Mesendoderm (in vitro differentiated cells): Measurements from ENCODE around the gene ZDHHC5.

Experiments
- DNase-seq: peaks from one replicate; pipeline ENCODE4 v3.0.0; 2013
- H2AK5ac ChIP-seq: 2 replicates; pipeline ENCODE4 v1.6.1; 2013; ENCODE audit warnings: low read length, inconsistent platforms
- H2BK120ac ChIP-seq: 2 replicates; pipeline ENCODE4 v1.6.1; 2013; ENCODE audit warnings: low read depth, mild to moderate bottlenecking, low read length, moderate library complexity, mixed read lengths
- H2BK15ac ChIP-seq: replicated peaks from 2 replicates; pipeline ENCODE4 v1.6.1; 2013; ENCODE audit warnings: low read depth, mild to moderate bottlenecking, moderate library complexity
- H2BK5ac ChIP-seq: 2 replicates; pipeline ENCODE4 v1.6.1; 2013; ENCODE audit warnings: low read length, inconsistent platforms
- H3K18ac ChIP-seq: 2 replicates; pipeline ENCODE4 v1.6.1; 2013; ENCODE audit warnings: mild to moderate bottlenecking, low read length, mixed read lengths
- H3K23ac ChIP-seq: one replicate; pipeline ENCODE4 v1.6.1; 2013; ENCODE audit warnings: low read length
- H3K27ac ChIP-seq: 2 replicates; pipeline ENCODE4 v1.5.1; 2013; ENCODE audit warnings: low read depth, mild to moderate bottlenecking, inconsistent platforms, low read length, moderate library complexity
- H3K27me3 ChIP-seq: 2 replicates; pipeline ENCODE4 v1.6.1; 2013; ENCODE audit warnings: low read length, control low read depth, mild to moderate bottlenecking, inconsistent platforms; ENCODE audit not compliant: insufficient read depth, poor library complexity
- H3K36me3 ChIP-seq: 2 replicates; pipeline ENCODE4 v1.6.1; 2013; ENCODE audit warnings: low read length, inconsistent platforms; ENCODE audit not compliant: control insufficient read depth, insufficient read depth
- H3K4ac ChIP-seq: one replicate; pipeline ENCODE4 v1.6.1; 2013; ENCODE audit warnings: low read depth, mild to moderate bottlenecking, low read length, moderate library complexity
- H3K4me1 ChIP-seq: 2 replicates; pipeline ENCODE4 v1.6.1; 2013; ENCODE audit warnings: low read depth, low read length, inconsistent platforms; ENCODE audit not compliant: control insufficient read depth
- H3K4me2 ChIP-seq: 2 replicates; pipeline ENCODE4 v1.6.1; 2013; ENCODE audit warnings: low read length
- H3K4me3 ChIP-seq: 2 replicates; pipeline ENCODE4 v1.5.1; 2013; ENCODE audit warnings: mild to moderate bottlenecking, low read length
- H3K56ac ChIP-seq: one replicate; pipeline ENCODE4 v1.6.1; 2013; ENCODE audit warnings: low read length
- H3K79me1 ChIP-seq: 2 replicates; pipeline ENCODE4 v1.6.1; 2013; ENCODE audit warnings: low read length, inconsistent platforms
- H3K79me2 ChIP-seq: 2 replicates; pipeline ENCODE4 v1.6.1; 2013; ENCODE audit warnings: mild to moderate bottlenecking, low read length; ENCODE audit not compliant: control insufficient read depth, insufficient read depth
- H3K9ac ChIP-seq: 2 replicates; pipeline ENCODE4 v1.6.1; 2013; ENCODE audit warnings: low read length, inconsistent platforms
- H4K5ac ChIP-seq: one replicate; pipeline ENCODE4 v1.6.1; 2013; ENCODE audit warnings: low read length
- H4K8ac ChIP-seq: one replicate; pipeline ENCODE4 v1.6.1; 2013; ENCODE audit warnings: low read depth, mild to moderate bottlenecking, control low read depth, low read length, moderate library complexity
- WGBS: extraction: QIAGEN DNeasy Blood & Tissue Kit; methylation state at CpG from one replicate; pipeline ENCODE4 v1.1.7; 2013; ENCODE audit warnings: low lambda C conversion rate, missing lambda C conversion rate; ENCODE audit not compliant: insufficient coverage; ENCODE audit errors: extremely low coverage; 5-methylcytosine and 5-hydroxymethylcytosine counted together

The ZDHHC5 gene

DNA sequence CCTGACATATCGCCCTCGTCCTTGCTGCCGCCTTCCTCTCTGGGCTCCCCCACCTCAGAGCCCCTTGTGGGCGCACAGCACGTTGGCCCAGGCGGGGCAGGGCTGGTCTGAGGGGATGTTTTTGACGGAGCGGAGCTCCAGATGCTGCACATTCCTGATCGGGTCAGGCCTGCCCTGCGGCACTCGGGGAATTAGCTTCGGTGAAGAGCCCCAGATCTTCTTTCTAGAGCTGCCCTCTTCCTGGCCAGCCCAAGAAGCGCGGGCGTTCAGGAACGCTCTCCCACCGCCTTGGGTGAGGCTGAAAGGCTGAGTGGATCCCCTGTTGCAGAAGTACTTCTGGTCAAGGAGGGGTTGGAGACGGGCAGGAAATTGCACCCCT lies 30.3 kb upstream of the ZDHHC5 start:
- peak overlapping the region; percentile 78 for H3K9ac ChIP-seq
- H3K56ac ChIP-seq, result peak overlapping the region; percentile 85
- peak overlapping the region; percentile 59 for H3K4me2 ChIP-seq
- no peak overlapping the region for H2BK120ac ChIP-seq
- H3K36me3 ChIP-seq, result peaks cover 2% of the 10 kb centered on the region
- peak; percentile 95 for DNase-seq
- H3K79me2 ChIP-seq, result peaks cover 33% of the 10 kb centered on the region
- no peak overlapping the region for H2BK15ac ChIP-seq
- H4K5ac ChIP-seq, result peak overlapping the region; percentile 64
- peak overlapping the region; percentile 52 for H2AK5ac ChIP-seq
- peak overlapping the region; percentile 85 for H3K4ac ChIP-seq
- no CpG with 5 or more reads among the region's 18 CpGs for WGBS
- peak overlapping the region; percentile 65 for H4K8ac ChIP-seq
- peaks cover 17% of the 10 kb centered on the region for H3K4me1 ChIP-seq
- H3K27me3 ChIP-seq, result no peaks in the 10 kb centered on the region
- H3K79me1 ChIP-seq, result peaks cover 14% of the 10 kb centered on the region
- H2BK5ac ChIP-seq, result peak overlapping the region; percentile 70
- peak overlapping the region; percentile 86 for H3K18ac ChIP-seq
- H3K27ac ChIP-seq, result peak overlapping the region; percentile 72
- H3K4me3 ChIP-seq, result no peak overlapping the region
- peak overlapping the region; percentile 85 for H3K23ac ChIP-seq

DNA sequence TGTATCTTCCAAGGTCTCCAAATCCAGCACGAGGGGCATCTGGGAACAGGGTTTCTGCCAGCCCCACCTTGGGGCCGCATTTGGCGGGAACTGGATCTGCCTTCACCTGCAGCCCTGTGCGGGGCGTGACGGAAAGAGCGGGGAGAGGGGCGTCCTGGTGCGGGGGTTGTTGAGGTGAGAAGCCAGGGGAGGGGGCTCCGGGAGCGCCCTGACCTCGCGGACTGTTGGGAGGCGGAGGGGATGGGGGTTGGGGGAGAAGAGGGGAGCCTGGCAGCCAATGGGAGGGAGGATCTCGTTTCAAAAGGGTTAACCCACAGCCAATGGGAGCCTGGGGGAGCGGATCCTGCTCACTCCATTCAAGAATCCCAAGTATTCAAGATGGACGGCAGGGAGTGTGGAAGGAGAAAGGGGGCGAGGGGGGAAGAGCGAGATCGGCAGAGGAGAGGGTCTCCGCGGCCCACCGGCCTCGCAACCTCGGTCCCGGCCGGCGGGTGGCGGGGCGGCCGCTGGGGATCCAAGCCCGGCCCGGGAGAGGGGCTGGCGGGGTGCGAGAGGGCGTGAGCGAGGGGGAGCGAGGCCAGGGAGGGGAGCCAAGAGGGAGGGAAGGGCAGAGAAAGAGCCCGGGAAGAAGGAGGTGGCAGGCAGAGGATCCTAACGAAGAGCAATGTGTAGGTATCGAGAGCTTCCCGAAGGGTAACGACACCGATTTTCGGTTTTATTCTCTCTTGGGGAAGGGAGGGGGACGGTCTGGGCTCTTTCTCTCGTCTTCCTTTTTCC lies 29.7 kb upstream of the ZDHHC5 start:
- Histone ChIP-seq H2BK15ac (no peak overlapping the region), H3K4me3 (peak overlapping the region; percentile 68), H4K5ac (no peak overlapping the region), H2AK5ac (no peak overlapping the region), H3K79me1 (peaks cover 15% of the 10 kb centered on the region), H3K4me2 (peak overlapping the region; percentile 59), H3K18ac (peak overlapping the region; percentile 99), H3K23ac (peak overlapping the region; percentile 85), H3K56ac (peak overlapping the region; percentile 100), H3K4ac (peak overlapping the region; percentile 100), H3K79me2 (peaks cover 34% of the 10 kb centered on the region), H4K8ac (peak overlapping the region; percentile 65), H2BK120ac (peak overlapping the region; percentile 93), H3K4me1 (peaks cover 18% of the 10 kb centered on the region), H3K36me3 (peaks cover 2% of the 10 kb centered on the region), H2BK5ac (peak overlapping the region; percentile 70), H3K27ac (peak overlapping the region; percentile 94), H3K27me3 (no peaks in the 10 kb centered on the region), H3K9ac (peak overlapping the region; percentile 87)
- WGBS, result no CpG with 5 or more reads among the region's 47 CpGs
- DNase-seq, result peak; percentile 99

DNA sequence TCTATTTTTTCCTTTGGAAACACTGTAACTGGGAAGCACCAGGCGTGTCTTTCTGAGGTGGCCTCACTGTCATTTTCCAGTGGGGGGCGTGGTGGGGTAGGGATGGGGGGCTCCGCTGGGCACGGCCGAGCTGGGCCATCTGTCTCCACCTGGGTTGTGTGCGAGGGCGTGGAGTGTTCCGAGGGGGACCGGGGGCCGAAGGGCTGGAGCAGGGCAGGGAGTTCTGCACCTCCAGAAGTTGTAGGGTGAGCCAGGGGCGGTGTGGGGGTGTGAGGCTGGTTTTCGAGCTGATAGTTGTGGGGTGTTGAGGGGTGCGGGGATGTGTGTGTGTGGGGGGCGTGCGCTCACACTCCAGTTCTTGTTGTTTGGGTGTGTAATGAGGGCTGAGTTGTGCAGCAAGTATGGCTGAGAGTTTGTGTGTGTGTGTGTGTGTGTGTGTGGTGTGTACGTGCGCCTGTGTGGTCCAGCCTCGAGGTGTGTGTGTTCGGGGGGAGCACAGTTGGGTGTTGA lies 29.0 kb upstream of the ZDHHC5 start:
- peak; percentile 45 for DNase-seq
- peak overlapping the region; percentile 87 for H3K9ac ChIP-seq
- WGBS, result no CpG with 5 or more reads among the region's 19 CpGs

DNA sequence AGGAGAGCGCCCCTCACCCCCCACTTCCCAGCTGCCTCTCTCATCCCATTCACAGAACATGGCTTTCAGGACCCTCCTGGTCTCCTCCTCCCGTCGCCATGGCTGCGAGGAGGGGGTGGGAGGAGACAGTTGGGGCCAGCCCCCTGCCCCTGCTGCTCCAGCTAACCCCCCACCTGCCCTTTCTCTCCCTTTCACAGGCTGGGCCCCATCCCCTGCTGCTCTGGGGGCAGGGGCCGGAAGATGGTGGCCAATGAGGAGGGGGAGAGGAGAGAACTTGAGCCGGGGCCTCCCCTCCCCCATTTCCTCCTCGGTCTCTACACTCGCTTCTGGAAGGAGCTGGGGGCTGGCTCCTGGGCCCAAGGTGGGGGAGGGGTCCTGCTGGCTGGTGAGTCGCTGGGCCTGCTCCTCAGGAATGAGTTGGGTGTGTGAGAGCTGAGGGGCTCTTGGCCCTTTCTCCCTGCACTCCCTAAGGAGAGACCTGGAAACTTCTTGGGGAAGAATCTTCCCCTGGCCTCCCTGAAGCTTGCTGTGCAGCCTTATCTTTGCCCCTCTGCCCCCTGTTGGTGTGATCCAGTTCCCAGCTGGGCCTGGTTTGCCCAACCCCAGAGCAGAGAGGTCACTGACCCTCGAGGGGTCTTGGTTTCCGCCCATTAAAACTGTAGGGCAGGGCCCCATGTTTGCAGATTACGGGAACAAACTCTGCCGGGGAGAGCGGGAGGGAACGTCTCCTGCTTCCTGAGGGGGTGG lies 28.4 kb upstream of the ZDHHC5 start:
- Histone ChIP-seq H3K18ac (peak overlapping the region; percentile 99), H2BK5ac (peak overlapping the region; percentile 98), H2AK5ac (no peak overlapping the region), H4K8ac (no peak overlapping the region), H2BK15ac (no peak overlapping the region), H2BK120ac (peak overlapping the region; percentile 48), H3K27me3 (no peaks in the 10 kb centered on the region), H3K9ac (peak overlapping the region; percentile 95), H3K23ac (peak overlapping the region; percentile 83), H3K79me2 (peaks cover 34% of the 10 kb centered on the region), H3K36me3 (peaks cover 2% of the 10 kb centered on the region), H4K5ac (no peak overlapping the region), H3K56ac (peak overlapping the region; percentile 100), H3K4me2 (peak overlapping the region; percentile 88), H3K4me1 (peaks cover 21% of the 10 kb centered on the region), H3K79me1 (peaks cover 16% of the 10 kb centered on the region), H3K4ac (peak overlapping the region; percentile 100), H3K4me3 (peak overlapping the region; percentile 82), H3K27ac (peak overlapping the region; percentile 99)
- no CpG with 5 or more reads among the region's 15 CpGs for WGBS
- peak; percentile 100 for DNase-seq

More for the DNA sequence above, 29.0 kb upstream of the ZDHHC5 start:
- H4K5ac ChIP-seq, result no peak overlapping the region
- H2AK5ac ChIP-seq, result peak overlapping the region; percentile 95
- H3K18ac ChIP-seq, result peak overlapping the region; percentile 99
- peaks cover 2% of the 10 kb centered on the region for H3K36me3 ChIP-seq
- H3K4me1 ChIP-seq, result peaks cover 21% of the 10 kb centered on the region
- H2BK5ac ChIP-seq, result peak overlapping the region; percentile 69
- peaks cover 34% of the 10 kb centered on the region for H3K79me2 ChIP-seq
- H4K8ac ChIP-seq, result no peak overlapping the region
- H2BK120ac ChIP-seq, result no peak overlapping the region
- no peak overlapping the region for H2BK15ac ChIP-seq
- peak overlapping the region; percentile 94 for H3K27ac ChIP-seq
- H3K23ac ChIP-seq, result peak overlapping the region; percentile 83
- H3K4me2 ChIP-seq, result peak overlapping the region; percentile 51
- H3K4me3 ChIP-seq, result peak overlapping the region; percentile 68
- peak overlapping the region; percentile 100 for H3K4ac ChIP-seq
- H3K27me3 ChIP-seq, result no peaks in the 10 kb centered on the region
- H3K79me1 ChIP-seq, result peaks cover 16% of the 10 kb centered on the region
- H3K56ac ChIP-seq, result peak overlapping the region; percentile 100

DNA sequence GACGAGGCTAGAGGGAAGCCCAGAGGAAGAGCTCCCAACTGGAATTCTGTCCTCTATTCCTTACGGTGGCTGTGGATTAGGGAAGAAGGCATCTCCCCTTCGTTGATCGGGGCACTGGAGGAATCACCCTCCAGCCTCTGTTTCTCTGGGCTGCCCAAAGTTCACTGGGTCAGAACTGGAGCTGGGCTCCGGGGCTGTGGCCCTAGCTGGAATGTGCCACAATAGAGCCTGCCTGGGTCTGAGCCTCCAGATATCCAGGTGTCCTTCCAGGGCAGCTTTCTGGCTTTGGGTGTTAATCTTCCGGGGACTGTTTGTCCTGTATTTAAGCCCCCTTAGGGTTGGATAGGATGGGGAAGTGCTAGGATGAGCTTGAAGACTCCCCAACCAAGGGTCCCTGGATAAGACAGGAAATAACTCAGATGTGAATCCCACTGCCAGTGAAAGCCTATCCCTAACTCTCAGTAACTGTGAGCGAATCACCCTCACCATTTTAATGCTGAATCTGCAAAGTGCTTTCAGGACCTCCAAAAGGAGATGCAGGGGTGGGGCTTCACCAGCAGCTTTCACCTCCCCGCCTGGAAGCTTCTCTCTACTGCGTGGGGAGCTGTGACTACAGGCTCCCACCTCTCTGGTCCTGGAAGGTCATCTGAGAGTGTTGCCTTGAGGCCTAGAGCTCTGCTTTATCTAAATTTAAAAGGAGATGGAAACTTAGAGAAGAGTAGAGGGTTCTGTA lies 27.7 kb upstream of the ZDHHC5 start:
- peak overlapping the region; percentile 48 for H2BK120ac ChIP-seq
- peaks cover 2% of the 10 kb centered on the region for H3K36me3 ChIP-seq
- peak overlapping the region; percentile 99 for H3K27ac ChIP-seq
- H3K9ac ChIP-seq, result peak overlapping the region; percentile 95
- peaks cover 21% of the 10 kb centered on the region for H3K4me1 ChIP-seq
- no peaks in the 10 kb centered on the region for H3K27me3 ChIP-seq
- H2AK5ac ChIP-seq, result no peak overlapping the region
- no peak for DNase-seq
- peak overlapping the region; percentile 98 for H3K56ac ChIP-seq
- H2BK15ac ChIP-seq, result no peak overlapping the region
- WGBS, result no CpG with 5 or more reads among the region's 9 CpGs
- H3K23ac ChIP-seq, result no peak overlapping the region
- peaks cover 16% of the 10 kb centered on the region for H3K79me1 ChIP-seq
- H3K18ac ChIP-seq, result peak overlapping the region; percentile 89
- peak overlapping the region; percentile 82 for H3K4me3 ChIP-seq
- H2BK5ac ChIP-seq, result peak overlapping the region; percentile 98
- H4K5ac ChIP-seq, result no peak overlapping the region
- H3K4me2 ChIP-seq, result peak overlapping the region; percentile 88
- H3K79me2 ChIP-seq, result peaks cover 34% of the 10 kb centered on the region
- H3K4ac ChIP-seq, result peak overlapping the region; percentile 61
- H4K8ac ChIP-seq, result no peak overlapping the region
